Gastroesophageal sphincter (tissue), 4 donors: ENCODE results near the gene USP20. TPM values are rescaled to one million over a fixed set of nuclear protein-coding genes. Genes with fewer than 3 reads are reported as not detected.

Source experiments
- ATAC-seq: fragments of 150-250 bp; one replicate; pipeline ENCODE4 v1.9.1; 2016; ENCODE audit warnings: mild to moderate bottlenecking, moderate library complexity
- H3K27ac ChIP-seq, 4 donors: fragments of 200-600 bp; sonication (generic) in 3 of 4; 1 replicate in 3 of 4; 2 replicates in 1 of 4; pipeline ENCODE4 v1.5.1; 2016 to 2019
- H3K27me3 ChIP-seq: fragments of 200-600 bp; sonication (generic); one replicate; pipeline ENCODE4 v1.5.1; 2019
- H3K36me3 ChIP-seq, 2 donors: fragments of 200-600 bp; sonication (generic); one replicate each; pipeline ENCODE4 v1.5.1; 2019; ENCODE audit warnings: control low read depth in 1 of 2
- H3K4me1 ChIP-seq, 3 donors: fragments of 200-600 bp; sonication (generic); 1 replicate in 2 of 3; 2 replicates in 1 of 3; pipeline ENCODE4 v1.5.1; 2016 to 2019; ENCODE audit warnings: control low read depth in 2 of 3
- H3K4me3 ChIP-seq, 2 donors: fragments of 200-600 bp; sonication (generic); one replicate each; pipeline ENCODE4 v1.5.1; 2019; ENCODE audit warnings: mild to moderate bottlenecking in 1 of 2, moderate library complexity in 1 of 2
- H3K9me3 ChIP-seq, 3 donors: fragments of 200-600 bp; sonication (generic); one replicate each; pipeline ENCODE4 v1.5.1; 2017 to 2019; ENCODE audit warnings: control low read depth in 2 of 3
- CTCF ChIP-seq, 4 experiments: fragments of 200-600 bp in 2 of 4; fragments of 450-650 bp in 2 of 4; sonication (generic) in 1 of 4; IDR thresholded peaks; one replicate each; pipeline ENCODE4 v1.5.1; 2017 to 2019; ENCODE audit warnings: antibody characterized with exemption in 4 of 4, mild to moderate bottlenecking in 2 of 4, moderate library complexity in 2 of 4
- EP300 ChIP-seq: sonication (generic); formaldehyde crosslinking; IDR thresholded peaks from one replicate; pipeline ENCODE4 v1.6.1; 2017; ENCODE audit warnings: antibody characterized with exemption, mild to moderate bottlenecking
- POLR2A ChIP-seq, 2 donors: fragments of 450-650 bp; IDR thresholded peaks; one replicate each; pipeline ENCODE4 v1.6.1; 2017; ENCODE audit warnings: antibody characterized with exemption in 2 of 2, mild to moderate bottlenecking in 2 of 2, moderate library complexity in 1 of 2
- POLR2AphosphoS5 ChIP-seq: sonication (generic); formaldehyde crosslinking; IDR thresholded peaks from one replicate; pipeline ENCODE4 v1.6.1; 2017; ENCODE audit warnings: antibody characterized with exemption
- WGBS, 2 donors: methylation state at CpG; one replicate each; pipeline ENCODE4 v1.1.5; 2018; ENCODE audit warnings: low coverage in 1 of 2; 5-methylcytosine and 5-hydroxymethylcytosine counted together
- total RNA-seq, 4 donors: library from RNA; depleted of rRNA; stranded (reverse); fragments of >200 nt; gene quantifications; one replicate each; pipeline ENCODE4 v1.1.0, GENCODE V29; 2016

Gene USP20
- total RNA-seq, 4 donors from 2014 or later = 25.9 to 56.8 (median 33.4) TPM

- WGBS, 2 donors = 71 to 83% methylated on average over 3 to 4 of the region's 4 CpGs
- ATAC-seq = no peak
- H3K4me3 ChIP-seq = no peak overlapping the region
- peaks cover 0 to 57% of the 10 kb centered on the region in 2 donors for H3K36me3 ChIP-seq
- TF ChIP-seq POLR2AphosphoS5 (no peak), EP300 (no peak), CTCF (IDR thresholded peaks at IDR 0.05) (no peak)
- H3K27me3 ChIP-seq = no peaks in the 10 kb centered on the region
- no peaks in the 10 kb centered on the region for H3K9me3 ChIP-seq
- H3K27ac ChIP-seq = no peak overlapping the region
- peaks cover 0 to 12% (median 8%) of the 10 kb centered on the region in 3 donors for H3K4me1 ChIP-seq
These were observed 29.2 kb upstream of the USP20 start for GRCh38 chr9:129806061-129806460.

DNA sequence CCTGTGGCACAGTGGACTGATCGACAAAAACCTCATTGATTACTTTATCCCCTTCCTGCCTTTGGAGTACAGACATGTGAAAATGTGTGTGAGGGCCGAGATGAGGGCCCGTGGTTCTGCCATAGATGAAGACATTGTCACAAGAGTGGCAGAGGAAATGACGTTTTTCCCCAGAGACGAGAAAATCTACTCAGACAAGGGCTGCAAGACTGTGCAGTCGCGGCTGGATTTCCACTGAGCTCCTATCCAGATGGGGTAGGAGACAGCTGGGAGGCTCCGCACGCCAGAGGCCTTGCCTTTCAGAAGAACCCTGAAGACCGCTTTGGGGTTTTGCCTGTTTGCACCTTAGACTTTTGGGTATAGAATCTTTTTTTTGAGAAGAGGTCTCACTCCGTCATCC, 25.9 kb upstream of the USP20 start:
- 84 to 85% methylated on average over 10 to 11 of the region's 11 CpGs for WGBS, 2 donors
- H3K36me3 ChIP-seq = peaks cover 0 to 85% of the 10 kb centered on the region in 2 donors

DNA sequence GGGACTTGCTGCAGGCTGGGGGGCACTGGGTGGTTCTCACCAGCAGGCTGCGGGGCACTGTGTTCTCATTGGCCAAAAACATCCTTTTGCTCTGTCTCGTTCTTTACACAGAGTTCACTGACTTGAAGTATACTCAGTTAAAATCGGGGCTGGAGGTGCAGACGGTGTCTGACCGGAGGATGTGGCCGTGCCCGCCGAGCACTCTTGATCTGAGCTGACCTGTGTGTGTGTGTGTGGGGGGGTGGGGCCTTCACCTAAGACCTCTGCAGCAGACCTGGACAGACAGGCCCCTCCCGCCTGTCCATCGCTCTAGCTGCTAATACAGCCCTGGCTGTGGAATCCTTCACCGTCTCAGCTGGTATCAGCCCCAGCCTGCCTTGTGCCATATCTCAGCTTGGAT, 25.1 kb upstream of the USP20 start:
- no peak for TF ChIP-seq POLR2AphosphoS5
- no peak for TF ChIP-seq POLR2A (IDR thresholded peaks at IDR 0.05)
- TF ChIP-seq CTCF (IDR thresholded peaks at IDR 0.05) = no peak
- no peak for TF ChIP-seq EP300
- ATAC-seq = no peak
- no peaks in the 10 kb centered on the region for H3K4me1 ChIP-seq
- H3K4me3 ChIP-seq = no peak overlapping the region
- 82% methylated on average over 3 of the region's 11 CpGs; no CpG with 5 or more reads in 1 of the 2 donors for WGBS, 2 donors
- H3K27me3 ChIP-seq = no peaks in the 10 kb centered on the region
- no peaks in the 10 kb centered on the region for H3K9me3 ChIP-seq
- peaks cover 0 to 87% of the 10 kb centered on the region in 2 donors for H3K36me3 ChIP-seq
- H3K27ac ChIP-seq = no peak overlapping the region

More for the DNA sequence above, 25.9 kb upstream of the USP20 start:
- H3K27me3 ChIP-seq = no peaks in the 10 kb centered on the region
- no peak overlapping the region for H3K27ac ChIP-seq
- H3K4me1 ChIP-seq = peaks cover 0 to 3% (median under 1%) of the 10 kb centered on the region in 3 donors
- no peak for TF ChIP-seq POLR2AphosphoS5
- H3K4me3 ChIP-seq = no peak overlapping the region
- no peaks in the 10 kb centered on the region for H3K9me3 ChIP-seq
- no peak for ATAC-seq

GRCh38 chr9:129810788-129811187, 24.5 kb upstream of the USP20 start:
- 71 to 81% methylated on average over 6 of the region's 6 CpGs for WGBS, 2 donors
- no peak for TF ChIP-seq POLR2AphosphoS5
- TF ChIP-seq EP300 = no peak
- TF ChIP-seq POLR2A (IDR thresholded peaks at IDR 0.05) = no peak
- TF ChIP-seq CTCF (IDR thresholded peaks at IDR 0.05) = no peak
- no peak overlapping the region for H3K4me3 ChIP-seq
- H3K9me3 ChIP-seq = no peaks in the 10 kb centered on the region
- no peak for ATAC-seq
- H3K27me3 ChIP-seq = no peaks in the 10 kb centered on the region
- no peaks in the 10 kb centered on the region for H3K4me1 ChIP-seq
- no peak overlapping the region for H3K27ac ChIP-seq
- H3K36me3 ChIP-seq = peaks cover 0 to 87% of the 10 kb centered on the region in 2 donors

DNA sequence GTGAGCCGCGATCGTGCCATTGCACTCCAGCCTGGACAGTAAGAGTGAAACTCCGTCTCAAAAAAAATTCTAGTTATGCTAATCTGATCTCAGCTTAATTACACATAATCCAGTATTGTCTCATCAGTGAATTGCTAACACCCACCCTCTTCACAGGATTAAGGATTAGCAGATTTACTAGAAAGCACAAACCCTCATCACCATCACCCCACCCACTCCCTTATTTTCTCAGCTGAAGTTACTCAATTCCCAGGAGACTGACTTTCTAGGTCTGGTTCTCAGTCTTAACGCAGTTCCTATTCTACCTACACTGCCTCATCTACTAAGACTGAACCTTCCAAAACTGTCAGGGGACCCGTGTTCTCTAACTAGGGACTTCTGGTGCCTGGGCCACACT, 23.3 kb upstream of the USP20 start:
- Histone ChIP-seq H3K27ac (no peak overlapping the region), H3K27me3 (no peaks in the 10 kb centered on the region), H3K4me3 (no peak overlapping the region), H3K9me3 (no peaks in the 10 kb centered on the region), H3K36me3 (peaks cover 0 to 88% of the 10 kb centered on the region in 2 donors), H3K4me1 (no peaks in the 10 kb centered on the region)
- TF ChIP-seq CTCF (IDR thresholded peaks at IDR 0.05) (no peak), EP300 (no peak), POLR2AphosphoS5 (no peak), POLR2A (IDR thresholded peaks at IDR 0.05) (no peak)
- no peak for ATAC-seq
- 40 to 93% methylated on average over 1 to 5 of the region's 6 CpGs for WGBS, 2 donors
